Omental fat pad (tissue), 4 donors: ENCODE results near the gene LRRC1. TPM values are rescaled to one million over a fixed set of nuclear protein-coding genes. Genes with fewer than 3 reads are reported as not detected.

Source experiments
- ATAC-seq: fragments of 150-250 bp; one replicate; pipeline ENCODE4 v1.9.1; 2016; ENCODE audit warnings: mild to moderate bottlenecking, moderate library complexity; ENCODE audit not compliant: low FRiP score
- DNase-seq: peaks from one replicate; pipeline ENCODE4 v3.0.0-alpha.2; 2019; ENCODE audit warnings: low spot score
- CTCF ChIP-seq, 3 donors: fragments of 450-650 bp; IDR thresholded peaks; one replicate each; pipeline ENCODE4 v1.5.1; 2016 to 2017; ENCODE audit warnings: antibody characterized with exemption in 3 of 3, mild to moderate bottlenecking in 3 of 3, moderate library complexity in 2 of 3
- total RNA-seq, 4 donors: library from RNA; depleted of rRNA; stranded (reverse); fragments of >200 nt; gene quantifications; one replicate each; pipeline ENCODE4 v1.1.0, GENCODE V29; 2016

The LRRC1 gene
- total RNA-seq, 4 donors from 2014 or later = 10.7 to 13.5 (median 13.0) TPM

GRCh38 chr6:53960311-53960710 lies 165.5 kb downstream of the LRRC1 start:
- DNase-seq (no peak), ATAC-seq (peak; percentile 27)
- TF ChIP-seq CTCF (IDR thresholded peaks at IDR 0.05) = no peak

- no peak for DNase-seq
- TF ChIP-seq CTCF (IDR thresholded peaks at IDR 0.05) = no peak
- no peak for ATAC-seq
Measured at GRCh38 chr6:53961679-53962370, 167.0 kb downstream of the LRRC1 start.

- TF ChIP-seq CTCF (IDR thresholded peaks at IDR 0.05) = no peak
- no peak for ATAC-seq
- DNase-seq = no peak
Measured at GRCh38 chr6:53962646-53963045, 167.8 kb downstream of the LRRC1 start.

GRCh38 chr6:53967415-53967814 lies 172.6 kb downstream of the LRRC1 start:
- TF ChIP-seq CTCF (IDR thresholded peaks at IDR 0.05) = no peak
- DNase-seq (no peak), ATAC-seq (no peak)

Other genes with a start within 250 kb of the LRRC1 start
- gene GCLC, start 249.9 kb upstream of the LRRC1 start, total RNA-seq = 10 to 100 TPM; 38.6 to 86.3 (median 46.6) TPM
- gene KLHL31, start 129.2 kb upstream of the LRRC1 start, total RNA-seq = 10 to 100 TPM in 3 of 4 donors, 1 to 10 TPM in 1; 9.5 to 23.8 (median 14.4) TPM